Measurements from ENCODE around the gene CLBA1. TPM values are rescaled to one million over a fixed set of nuclear protein-coding genes. Genes with fewer than 3 reads are reported as not detected.

Gene CLBA1
- total RNA-seq, 1 experiment from 2014 or later, result 14.8 TPM

DNA sequence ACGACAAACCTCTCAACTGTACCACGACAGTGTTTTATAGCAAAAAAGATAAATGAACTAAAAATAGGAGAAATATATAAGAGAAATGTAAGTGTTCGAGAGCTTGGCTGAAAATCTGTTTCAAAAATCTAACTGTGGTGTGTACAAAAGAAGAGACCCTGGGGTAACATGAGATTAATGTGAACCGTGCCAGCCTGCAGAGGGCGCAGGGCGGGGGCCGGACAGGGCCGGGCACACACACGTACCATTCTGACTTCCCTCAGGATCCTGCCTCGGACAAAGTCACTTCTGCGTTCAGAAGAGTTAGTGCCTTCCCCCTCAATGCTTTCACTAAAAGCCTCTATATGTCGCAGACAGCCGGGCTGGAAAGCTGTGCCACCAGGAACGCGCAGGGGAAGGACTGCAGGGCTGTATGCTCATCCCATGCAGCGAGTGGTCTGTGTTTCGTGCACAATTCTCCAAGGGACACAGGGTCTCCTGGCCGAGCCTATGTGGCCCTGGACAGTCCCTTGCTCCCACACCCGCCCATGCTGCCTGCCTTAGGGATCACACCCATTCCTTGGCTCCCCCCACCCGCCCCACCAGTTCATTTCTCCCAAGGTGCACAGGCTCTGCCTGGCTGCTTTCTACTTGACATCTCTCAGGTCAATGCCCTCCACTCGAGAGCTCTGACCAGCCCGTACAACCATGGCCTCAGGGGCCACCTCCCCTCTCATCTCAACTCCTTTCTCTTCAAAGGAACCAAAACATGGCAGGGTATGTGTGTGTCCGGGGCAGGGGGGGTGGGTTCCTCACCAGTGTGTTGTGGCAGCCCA is 26.8 kb downstream of the CLBA1 start:
- ATAC-seq (peak; percentile 39; the same call in 1 of the 2 replicates), DNase-seq (ENCODE audit: low read depth, low spot score) (no peak)
- Histone ChIP-seq H3K27ac (ENCODE audit: low read depth, low read length) (no peak overlapping the region), H3K9me2 (ENCODE audit: insufficient read depth) (no peaks in the 10 kb centered on the region), H3K9me3 (ENCODE audit: control insufficient read depth in 1 of 2, insufficient read depth in 1 of 2, low read depth in 1 of 2, low read length in 2 of 2) (no peaks in the 10 kb centered on the region), H3K27me3 (ENCODE audit: insufficient read depth, low read length) (no peaks in the 10 kb centered on the region), H2AFZ (ENCODE audit: low read depth, low read length, poor library complexity, severe bottlenecking) (no peak overlapping the region), H3K4me1 (ENCODE audit: control insufficient read depth in 1 of 2, insufficient read depth in 2 of 2, low read length in 2 of 2) (peaks cover 3 to 6% of the 10 kb centered on the region in 2 experiments; a peak in 2 of 4 replicates), H4K20me1 (ENCODE audit: insufficient read depth) (peaks cover 32% of the 10 kb centered on the region; the same call in 1 of the 2 replicates), H3K79me2 (ENCODE audit: insufficient read depth, low read length) (peaks cover 90% of the 10 kb centered on the region), H3K9ac (ENCODE audit: low read length) (no peak overlapping the region), H3K4me2 (ENCODE audit: low read length) (no peak overlapping the region), H3K4me3 (replicated peaks in 1 of 2; ENCODE audit: low read depth in 1 of 2, low read length in 2 of 2) (no peak overlapping the region), H3K36me3 (ENCODE audit: control insufficient read depth in 1 of 2, insufficient read depth in 2 of 2, low read length in 2 of 2) (peaks cover 29 to 38% of the 10 kb centered on the region in 2 experiments)
- TF ChIP-seq SRF (IDR thresholded peaks at IDR 0.05; ENCODE audit: low read depth) (no peak), JUND (IDR thresholded peaks at IDR 0.05) (no peak), EZH2 (IDR thresholded peaks at IDR 0.05) (no peak)
- TF ChIP-seq, protein P1, sequence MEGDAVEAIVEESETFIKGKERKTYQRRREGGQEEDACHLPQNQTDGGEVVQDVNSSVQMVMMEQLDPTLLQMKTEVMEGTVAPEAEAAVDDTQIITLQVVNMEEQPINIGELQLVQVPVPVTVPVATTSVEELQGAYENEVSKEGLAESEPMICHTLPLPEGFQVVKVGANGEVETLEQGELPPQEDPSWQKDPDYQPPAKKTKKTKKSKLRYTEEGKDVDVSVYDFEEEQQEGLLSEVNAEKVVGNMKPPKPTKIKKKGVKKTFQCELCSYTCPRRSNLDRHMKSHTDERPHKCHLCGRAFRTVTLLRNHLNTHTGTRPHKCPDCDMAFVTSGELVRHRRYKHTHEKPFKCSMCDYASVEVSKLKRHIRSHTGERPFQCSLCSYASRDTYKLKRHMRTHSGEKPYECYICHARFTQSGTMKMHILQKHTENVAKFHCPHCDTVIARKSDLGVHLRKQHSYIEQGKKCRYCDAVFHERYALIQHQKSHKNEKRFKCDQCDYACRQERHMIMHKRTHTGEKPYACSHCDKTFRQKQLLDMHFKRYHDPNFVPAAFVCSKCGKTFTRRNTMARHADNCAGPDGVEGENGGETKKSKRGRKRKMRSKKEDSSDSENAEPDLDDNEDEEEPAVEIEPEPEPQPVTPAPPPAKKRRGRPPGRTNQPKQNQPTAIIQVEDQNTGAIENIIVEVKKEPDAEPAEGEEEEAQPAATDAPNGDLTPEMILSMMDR (IDR thresholded peaks at IDR 0.05 in 2 of 3, conservative IDR thresholded peaks at IDR 0.05 in 1 of 3; ENCODE audit: borderline replicate concordance in 1 of 3, insufficient read depth in 1 of 3, low read depth in 2 of 3, low read length in 2 of 3), result peak; percentile 16 to 42 (median 33); a peak in 4 of 6 replicates
- BruUV-seq (replicated peaks), result no TSS peak
- ChIA-PET POLR2A (interaction anchor here (1.4 kb wide), 1 partner anchor 9 kb away, joined by 3 read pairs; the partner anchor contains the start of gene CDCA4), RAD21 (ENCODE audit: low non-redundant PET in 1 of 2, low total read pairs in 2 of 2, uncharacterized antibody in 2 of 2, unreplicated experiment in 2 of 2) (no interaction called here), CTCF (no interaction called here)
- intact Hi-C loops (cut with micrococcal nuclease), result no loop called here

GRCh38 chr14:105013150-105013785 is 27.7 kb downstream of the CLBA1 start:
- ChIA-PET POLR2A (no interaction called here), RAD21 (ENCODE audit: low non-redundant PET in 1 of 2, low total read pairs in 2 of 2, uncharacterized antibody in 2 of 2, unreplicated experiment in 2 of 2) (no interaction called here), CTCF (no interaction called here)
- Histone ChIP-seq H3K4me2 (ENCODE audit: low read length) (no peak overlapping the region), H3K9ac (ENCODE audit: low read length) (no peak overlapping the region), H3K4me3 (replicated peaks in 1 of 2; ENCODE audit: low read depth in 1 of 2, low read length in 2 of 2) (no peak overlapping the region), H3K9me3 (ENCODE audit: control insufficient read depth in 1 of 2, insufficient read depth in 1 of 2, low read depth in 1 of 2, low read length in 2 of 2) (no peaks in the 10 kb centered on the region), H3K27ac (ENCODE audit: low read depth, low read length) (no peak overlapping the region; the same call in 1 of the 2 replicates), H3K9me2 (ENCODE audit: insufficient read depth) (no peaks in the 10 kb centered on the region), H3K36me3 (ENCODE audit: control insufficient read depth in 1 of 2, insufficient read depth in 2 of 2, low read length in 2 of 2) (peaks cover 22 to 38% of the 10 kb centered on the region in 2 experiments), H3K79me2 (ENCODE audit: insufficient read depth, low read length) (peaks cover 97% of the 10 kb centered on the region), H3K4me1 (ENCODE audit: control insufficient read depth in 1 of 2, insufficient read depth in 2 of 2, low read length in 2 of 2) (peaks cover 8 to 11% of the 10 kb centered on the region in 2 experiments), H3K27me3 (ENCODE audit: insufficient read depth, low read length) (no peaks in the 10 kb centered on the region), H4K20me1 (ENCODE audit: insufficient read depth) (peaks cover 38% of the 10 kb centered on the region; the same call in 1 of the 2 replicates), H2AFZ (ENCODE audit: low read depth, low read length, poor library complexity, severe bottlenecking) (no peak overlapping the region)
- no peak for DNase-seq (ENCODE audit: low read depth, low spot score)
- no peak for ATAC-seq
- intact Hi-C loops (cut with micrococcal nuclease), result no loop called here
- no TSS peak for BruUV-seq (replicated peaks)
- TF ChIP-seq RAD21 (IDR thresholded peaks at IDR 0.05; ENCODE audit: low read depth) (no peak), ATF3 (IDR thresholded peaks at IDR 0.05) (no peak), SRF (IDR thresholded peaks at IDR 0.05; ENCODE audit: low read depth) (no peak), TCF7L2 (IDR thresholded peaks at IDR 0.05; ENCODE audit: borderline replicate concordance, extremely low read depth, insufficient read depth, insufficient read length) (no peak), EGR1 (IDR thresholded peaks at IDR 0.05; ENCODE audit: low read depth) (no peak), ZNF274 (IDR thresholded peaks at IDR 0.05; ENCODE audit: low read depth, low read length) (no peak), YY1 (IDR thresholded peaks at IDR 0.05; ENCODE audit: extremely low read depth, insufficient replicate concordance, low read depth, low read length) (no peak), POLR2A (IDR thresholded peaks at IDR 0.05; ENCODE audit: borderline replicate concordance, extremely low read depth, insufficient read depth, insufficient read length) (no peak), EZH2 (IDR thresholded peaks at IDR 0.05) (no peak), EZH2phosphoT487 (IDR thresholded peaks at IDR 0.05; ENCODE audit: borderline replicate concordance) (no peak), ZFX (IDR thresholded peaks at IDR 0.05) (no peak), ELF1 (IDR thresholded peaks at IDR 0.05; ENCODE audit: borderline replicate concordance, low read depth) (no peak)
- TF ChIP-seq, protein P2, sequence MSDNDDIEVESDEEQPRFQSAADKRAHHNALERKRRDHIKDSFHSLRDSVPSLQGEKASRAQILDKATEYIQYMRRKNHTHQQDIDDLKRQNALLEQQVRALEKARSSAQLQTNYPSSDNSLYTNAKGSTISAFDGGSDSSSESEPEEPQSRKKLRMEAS (IDR thresholded peaks at IDR 0.05), result no peak

Data from HCT116 (cell line).